Natural killer cell (primary cell): ENCODE data around the gene XYLT2. TPM values are rescaled to one million over a fixed set of nuclear protein-coding genes. Genes with fewer than 3 reads are reported as not detected.

Experiments
- ATAC-seq, 3 donors: fragments of 150-1000 bp in 2 of 3; fragments of 200-7000 bp in 1 of 3; cut with Tn5 transposase; 1 replicate in 1 of 3; 2 replicates in 2 of 3; pipeline ENCODE4 v1.10.0; 2021; ENCODE audit warnings: mild to moderate bottlenecking in 2 of 3, moderate library complexity in 2 of 3
- DNase-seq, 2 donors: peaks; one replicate each; pipeline versions ENCODE4 v3.0.0 to v3.0.0-alpha.2; 2013 to 2021; ENCODE audit warnings: mixed read lengths in 1 of 2
- H3K27ac ChIP-seq: one replicate; pipeline ENCODE4 v1.5.1; 2013; ENCODE audit warnings: mild to moderate bottlenecking, low read length
- H3K27me3 ChIP-seq: one replicate; pipeline ENCODE4 v1.6.1; 2013; ENCODE audit warnings: low read length; ENCODE audit not compliant: control insufficient read depth, insufficient read depth
- H3K36me3 ChIP-seq: one replicate; pipeline ENCODE4 v1.6.1; 2013; ENCODE audit warnings: low read length; ENCODE audit not compliant: control insufficient read depth, insufficient read depth
- H3K4me1 ChIP-seq: one replicate; pipeline ENCODE4 v1.6.1; 2013; ENCODE audit warnings: low read length; ENCODE audit not compliant: control insufficient read depth, insufficient read depth
- H3K4me3 ChIP-seq: one replicate; pipeline ENCODE4 v1.5.1; 2013; ENCODE audit warnings: low read length
- H3K9me3 ChIP-seq: one replicate; pipeline ENCODE4 v1.6.1; 2013; ENCODE audit warnings: low read length; ENCODE audit not compliant: control insufficient read depth, insufficient read depth
- H3K27ac Mint-ChIP-seq, 2 donors: one replicate each; pipeline ENCODE4 v1.8.0; 2022; ENCODE audit warnings: mild to moderate bottlenecking in 2 of 2, mixed read lengths in 2 of 2, moderate library complexity in 1 of 2
- H3K27me3 Mint-ChIP-seq, 2 donors: one replicate each; pipeline ENCODE4 v1.8.0; 2022; ENCODE audit warnings: low read depth in 2 of 2, mixed read lengths in 2 of 2
- H3K36me3 Mint-ChIP-seq: one replicate; pipeline ENCODE4 v1.8.0; 2022; ENCODE audit warnings: mixed read lengths
- H3K4me1 Mint-ChIP-seq, 2 donors: one replicate each; pipeline ENCODE4 v1.8.0; 2022; ENCODE audit warnings: mixed read lengths in 2 of 2
- H3K4me3 Mint-ChIP-seq: one replicate; pipeline ENCODE4 v1.8.0; 2022; ENCODE audit warnings: mild to moderate bottlenecking, moderate library complexity, mixed read lengths
- H3K9me3 Mint-ChIP-seq, 2 donors: one replicate each; pipeline ENCODE4 v1.8.0; 2022; ENCODE audit warnings: mixed read lengths in 2 of 2
- CTCF ChIP-seq: fragments of 200-600 bp; IDR thresholded peaks from one replicate; pipeline ENCODE4 v1.8.0; 2022; ENCODE audit warnings: antibody characterized with exemption
- WGBS: methylation state at CpG from one replicate; pipeline ENCODE4 v1.1.7; 2013; ENCODE audit warnings: missing lambda C conversion rate; ENCODE audit not compliant: insufficient coverage; 5-methylcytosine and 5-hydroxymethylcytosine counted together
- intact Hi-C: fragments of 100-400 bp; cut with micrococcal nuclease; formaldehyde crosslinking; loops from one replicate; pipeline ENCODE4 v1.14.2; 2022
- total RNA-seq, 4 donors: library from RNA; stranded (reverse); fragments of 120-200 nt in 1 of 4; gene quantifications; one replicate each; pipeline versions ENCODE4 v1.2.3 to v1.2.4, GENCODE V29; 2013 to 2022

XYLT2 gene
- total RNA-seq, 3 donors from 2014 or later (not counting 1 experiment from before 2014, with no cell fraction given) = 16.3 to 25.4 (median 18.6) TPM

DNA sequence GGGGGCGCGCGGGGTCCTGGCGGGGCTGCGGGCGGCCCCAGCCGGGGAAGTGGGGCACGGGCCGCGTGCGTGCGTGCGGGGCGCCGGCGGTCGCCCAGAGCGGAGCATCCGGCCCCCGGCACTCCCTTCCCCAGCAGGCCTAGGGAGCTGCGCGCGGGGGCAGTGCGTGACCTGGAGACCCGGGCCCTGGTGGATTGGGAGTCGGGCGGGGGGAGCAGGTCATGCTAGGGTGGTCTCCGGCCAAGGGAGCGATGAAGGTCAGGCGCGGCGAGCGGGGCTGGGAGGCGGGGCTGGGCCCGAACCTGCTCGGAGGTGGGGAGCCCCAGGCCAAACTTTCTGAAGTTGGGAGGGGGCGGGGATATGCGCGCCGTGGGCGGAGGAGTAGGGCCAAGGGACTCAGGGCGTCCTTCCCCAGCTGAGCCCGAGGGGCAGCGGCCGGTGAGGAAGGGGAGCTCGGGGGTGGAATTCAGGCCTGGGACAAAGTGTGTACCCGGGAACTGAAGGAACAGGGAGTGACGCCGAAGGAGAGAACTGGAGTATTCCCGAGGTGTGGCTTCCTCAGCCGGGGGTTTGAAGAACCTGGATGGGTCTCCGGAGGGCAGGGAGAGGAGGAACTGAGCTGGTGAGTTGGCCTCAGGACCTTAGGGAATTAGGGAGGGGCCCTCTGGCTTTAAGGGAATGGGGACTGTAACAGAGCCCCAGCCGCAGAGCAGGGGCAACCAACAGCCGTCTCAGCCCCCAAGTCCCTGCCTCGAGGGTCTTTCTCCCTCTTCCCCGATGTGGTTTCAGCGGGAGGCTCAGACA, 589 bp downstream of the XYLT2 start:
- TF ChIP-seq CTCF = no peak
- Mint-ChIP-seq H3K27me3 (no peaks in the 10 kb centered on the region), H3K27ac (peak overlapping the region; percentile 73 to 88), H3K36me3 (no peaks in the 10 kb centered on the region), H3K9me3 (no peaks in the 10 kb centered on the region), H3K4me1 (peaks cover 17 to 39% of the 10 kb centered on the region in 2 donors), H3K4me3 (peak overlapping the region; percentile 96)
- Histone ChIP-seq H3K9me3 (no peaks in the 10 kb centered on the region), H3K36me3 (no peaks in the 10 kb centered on the region), H3K27me3 (no peaks in the 10 kb centered on the region), H3K4me3 (peak overlapping the region; percentile 65), H3K4me1 (peaks cover 24% of the 10 kb centered on the region), H3K27ac (peak overlapping the region; percentile 17)
- intact Hi-C loops = no loop called here
- ATAC-seq (peak; percentile 57 to 77 (median 62)), DNase-seq (no peak)
- WGBS = 1% methylated on average over 56 of the region's 57 CpGs

DNA sequence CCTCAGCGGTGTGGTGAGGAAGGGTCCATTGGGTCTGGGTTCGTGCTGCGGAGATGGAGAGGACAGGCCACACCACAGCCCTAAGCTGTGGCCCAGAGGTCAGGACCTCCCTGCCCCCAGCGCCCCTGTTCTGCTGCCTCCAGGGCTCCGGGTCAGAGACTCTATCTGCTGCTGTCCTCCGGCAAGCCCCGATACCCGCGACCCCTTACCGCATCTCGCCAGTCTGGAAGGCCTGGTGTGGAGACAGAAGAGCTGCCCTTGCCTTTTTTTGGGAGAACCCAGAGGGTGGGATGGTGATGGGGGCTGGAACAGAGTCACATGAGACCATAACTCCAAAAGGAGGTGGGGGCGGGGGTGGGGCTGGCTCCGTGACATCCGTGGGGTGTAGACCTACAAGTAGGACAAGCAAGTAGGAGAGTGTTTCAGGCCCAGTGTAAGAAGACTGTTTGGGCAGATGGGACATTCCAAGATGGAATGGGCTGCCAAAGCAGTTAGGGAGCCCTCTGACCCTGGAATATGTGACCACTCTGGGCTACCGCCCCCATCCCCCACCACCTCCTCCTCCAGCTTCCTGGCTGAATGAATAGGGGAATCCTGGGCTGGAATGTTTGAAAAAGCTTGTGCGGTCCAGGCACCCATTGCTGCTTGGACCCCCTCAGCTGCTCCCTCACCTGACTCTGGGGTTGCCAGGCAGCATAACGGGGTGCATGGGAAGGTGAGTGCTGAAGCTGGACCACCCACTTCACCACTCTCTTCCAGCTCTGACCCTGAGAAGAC, 1.4 kb downstream of the XYLT2 start:
- peak in 1 of 2 donors; percentile 26 for DNase-seq
- H3K4me1 Mint-ChIP-seq = peaks cover 20 to 47% of the 10 kb centered on the region in 2 donors
- H3K4me3 ChIP-seq = peak overlapping the region; percentile 65
- peak overlapping the region; percentile 8 to 88 for H3K27ac Mint-ChIP-seq
- no peak for ATAC-seq
- TF ChIP-seq CTCF = no peak
- H3K36me3 Mint-ChIP-seq = no peaks in the 10 kb centered on the region
- H3K27me3 ChIP-seq = no peaks in the 10 kb centered on the region
- H3K4me3 Mint-ChIP-seq = peak overlapping the region; percentile 96
- H3K9me3 Mint-ChIP-seq = no peaks in the 10 kb centered on the region
- WGBS = 69% methylated on average over 16 of the region's 17 CpGs
- H3K27ac ChIP-seq = no peak overlapping the region
- H3K9me3 ChIP-seq = no peaks in the 10 kb centered on the region
- no peaks in the 10 kb centered on the region for H3K27me3 Mint-ChIP-seq
- intact Hi-C loops = no loop called here
- H3K36me3 ChIP-seq = no peaks in the 10 kb centered on the region
- peaks cover 24% of the 10 kb centered on the region for H3K4me1 ChIP-seq

- Histone ChIP-seq H3K27ac (no peak overlapping the region), H3K9me3 (no peaks in the 10 kb centered on the region), H3K4me1 (peaks cover 24% of the 10 kb centered on the region), H3K27me3 (no peaks in the 10 kb centered on the region), H3K36me3 (no peaks in the 10 kb centered on the region), H3K4me3 (no peak overlapping the region)
- no peaks in the 10 kb centered on the region for H3K27me3 Mint-ChIP-seq
- peaks cover 20 to 51% of the 10 kb centered on the region in 2 donors for H3K4me1 Mint-ChIP-seq
- no peaks in the 10 kb centered on the region for H3K36me3 Mint-ChIP-seq
- no peak for DNase-seq
- no peak for TF ChIP-seq CTCF
- peak overlapping the region; percentile 59 for H3K4me3 Mint-ChIP-seq
- peak overlapping the region; percentile 8 to 74 for H3K27ac Mint-ChIP-seq
- no peak for ATAC-seq
- 96% methylated on average over 2 of the region's 3 CpGs for WGBS
- intact Hi-C loops = no loop called here
- no peaks in the 10 kb centered on the region for H3K9me3 Mint-ChIP-seq
Measured at GRCh38 chr17:50347894-50348291, 2.0 kb downstream of the XYLT2 start.
